HG02678 (cell line): Measurements from ENCODE around the gene AACS.
A peak's percentile ranks its signal among the peaks of the same experiment; 100 is the strongest.
"Not testable (repeated sequence)": the region's sequence is repeated elsewhere in the genome, so short reads cannot be mapped to it uniquely, and the experiment has no call there.

Experiments used
- ATAC-seq: cut with Tn5 transposase; IDR thresholded peaks from one replicate; pipeline ENCODE4 v1.9.1; 2021; ENCODE audit warnings: mild to moderate bottlenecking, moderate library complexity; ENCODE audit not compliant: unreplicated experiment

Gene AACS

GRCh38 chr12:125065021-125065918 is at the start of gene AACS:
TSS of gene AACS (plus strand) at chr12:125065435. CDS start at chr12:125065585, 150 bp downstream.
- peak; percentile 89 for ATAC-seq

- ATAC-seq, result no peak
These were observed 49.4 kb upstream of the AACS start for GRCh38 chr12:125015680-125016310.

DNA sequence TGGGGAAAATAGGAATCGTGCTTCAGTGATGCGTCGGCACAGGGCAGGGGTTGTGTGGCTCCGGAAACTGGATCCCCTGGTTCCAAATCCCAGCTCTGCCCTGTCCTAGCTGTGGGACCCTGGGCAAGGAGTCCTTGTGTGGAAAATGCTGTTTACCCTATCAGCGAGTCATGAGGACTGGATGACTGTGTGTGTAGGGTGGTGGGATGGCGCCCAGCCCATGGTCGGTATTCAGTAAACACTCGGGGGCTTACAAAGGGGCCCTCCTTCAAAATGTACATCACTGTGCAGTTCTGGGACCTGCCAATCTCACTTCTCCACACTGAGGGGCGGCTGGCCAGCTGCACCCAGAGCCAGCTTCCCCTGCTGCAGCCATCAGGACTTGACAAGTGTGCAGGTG is 47.4 kb upstream of the AACS start:
- no peak for ATAC-seq

DNA sequence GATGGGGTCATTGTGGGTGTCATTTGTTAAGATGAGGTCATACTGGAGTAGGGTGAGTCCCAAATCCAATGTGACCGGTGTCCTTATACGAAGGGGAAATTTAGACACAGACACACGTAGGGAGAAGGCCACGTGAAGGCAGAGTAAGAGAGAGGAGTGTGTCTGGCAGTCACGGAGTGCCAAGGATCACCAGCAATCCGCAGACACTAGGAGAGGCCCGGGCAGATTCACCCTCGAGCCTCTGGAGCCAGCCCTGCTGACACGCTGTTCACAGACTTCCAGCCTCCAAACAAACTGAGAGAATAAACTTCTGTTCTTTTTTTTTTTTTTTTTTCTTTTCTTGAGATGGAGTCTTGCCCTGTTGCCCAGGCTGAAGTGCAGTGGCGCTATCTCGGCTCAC is 46.9 kb upstream of the AACS start:
- no peak for ATAC-seq

DNA sequence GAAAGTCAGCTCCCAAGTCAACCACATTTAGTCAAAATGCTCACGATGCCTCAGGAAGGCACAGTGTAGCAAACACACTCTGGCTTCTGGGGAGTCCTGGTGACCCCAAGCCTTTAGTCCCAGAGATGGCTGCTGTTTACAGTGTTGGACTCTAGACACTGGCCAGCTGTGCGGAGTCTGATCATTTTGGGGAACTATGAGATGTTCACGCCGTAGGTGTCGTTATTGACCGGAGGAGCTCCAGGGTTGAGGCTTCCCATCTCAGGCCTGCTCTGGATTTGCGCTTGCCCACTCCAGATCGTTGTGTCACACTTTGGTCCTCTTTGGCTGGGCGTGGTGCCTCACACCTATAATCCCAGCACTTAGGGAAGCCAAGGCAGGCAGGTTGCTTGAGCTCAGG is 44.1 kb upstream of the AACS start:
- ATAC-seq, result no peak

GRCh38 chr12:125021771-125022170 is 43.5 kb upstream of the AACS start:
- no peak for ATAC-seq

DNA sequence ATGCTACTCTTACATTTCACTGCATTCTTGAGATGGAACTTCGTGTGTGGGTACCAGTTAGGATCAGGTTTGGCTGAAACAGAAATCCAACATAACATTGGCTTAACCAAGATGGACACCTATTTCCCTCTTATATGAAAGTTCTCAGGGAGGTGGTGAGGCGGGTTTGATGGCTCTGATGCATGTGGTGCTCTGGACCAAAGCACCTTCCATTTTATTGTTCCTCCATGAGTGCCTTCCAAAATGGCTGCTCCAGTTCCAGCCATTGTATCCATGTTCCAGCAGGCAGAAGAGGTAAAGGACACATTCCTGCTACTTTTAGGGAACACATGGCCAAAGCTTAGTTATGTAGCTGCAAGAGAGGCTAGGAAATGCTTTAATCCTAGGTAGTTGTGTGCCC is 42.2 kb upstream of the AACS start:
- no peak for ATAC-seq

DNA sequence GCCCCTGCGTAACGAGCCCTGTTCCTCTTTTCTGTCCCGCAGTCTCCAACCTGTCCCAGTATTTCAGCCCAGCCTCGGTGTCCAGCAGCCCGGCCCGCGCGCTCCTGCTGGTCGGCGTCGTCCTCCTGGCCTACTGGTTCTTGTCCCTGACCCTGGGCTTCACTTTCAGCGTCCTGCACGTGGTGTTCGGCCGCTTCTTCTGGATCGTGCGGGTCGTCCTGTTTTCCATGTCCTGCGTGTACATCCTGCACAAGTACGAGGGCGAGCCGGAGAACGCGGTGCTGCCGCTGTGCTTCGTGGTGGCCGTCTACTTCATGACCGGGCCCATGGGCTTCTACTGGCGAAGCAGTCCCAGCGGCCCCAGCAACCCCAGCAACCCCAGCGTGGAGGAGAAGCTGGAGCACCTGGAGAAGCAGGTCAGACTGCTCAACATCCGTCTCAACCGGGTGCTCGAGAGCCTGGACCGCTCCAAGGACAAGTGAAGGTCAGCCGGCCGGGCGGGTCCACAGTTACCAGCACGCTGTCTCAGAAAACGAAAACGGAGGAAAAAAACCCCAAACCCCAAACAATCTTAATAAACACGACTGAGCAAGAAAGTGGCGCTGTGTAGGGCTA is 40.2 kb upstream of the AACS start:
- ATAC-seq, result no peak

DNA sequence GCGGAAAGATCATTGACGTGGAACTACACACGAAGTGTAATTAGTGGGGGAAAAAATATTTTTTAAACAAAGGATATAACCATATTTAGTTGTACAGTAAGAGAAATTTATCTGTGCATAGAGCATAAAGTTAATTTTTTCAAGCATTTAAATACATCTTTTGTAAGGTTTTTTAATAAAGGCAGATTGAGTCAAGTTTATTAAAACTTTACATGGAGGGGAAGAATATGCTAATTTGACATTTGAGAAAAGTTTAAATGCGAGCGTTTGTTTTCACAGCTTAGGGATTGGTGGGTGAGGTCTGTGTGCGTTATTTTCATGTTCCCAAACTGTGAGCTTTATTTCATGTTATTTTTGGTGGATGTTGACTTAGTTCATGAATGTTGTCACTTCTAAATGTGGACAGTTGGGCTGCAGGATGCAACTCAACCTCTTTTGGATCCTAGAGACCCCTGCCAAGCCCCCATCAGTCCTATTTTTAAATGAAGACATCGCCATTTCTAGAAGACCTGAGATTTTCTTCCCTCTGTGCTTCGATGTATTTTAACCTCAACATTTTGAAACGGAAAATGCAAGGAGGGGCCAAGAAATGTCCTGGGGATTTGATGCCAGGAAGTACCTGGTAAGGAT is 39.5 kb upstream of the AACS start:
- ATAC-seq, result no peak

GRCh38 chr12:125028106-125028505 is 37.1 kb upstream of the AACS start:
- no peak for ATAC-seq

DNA sequence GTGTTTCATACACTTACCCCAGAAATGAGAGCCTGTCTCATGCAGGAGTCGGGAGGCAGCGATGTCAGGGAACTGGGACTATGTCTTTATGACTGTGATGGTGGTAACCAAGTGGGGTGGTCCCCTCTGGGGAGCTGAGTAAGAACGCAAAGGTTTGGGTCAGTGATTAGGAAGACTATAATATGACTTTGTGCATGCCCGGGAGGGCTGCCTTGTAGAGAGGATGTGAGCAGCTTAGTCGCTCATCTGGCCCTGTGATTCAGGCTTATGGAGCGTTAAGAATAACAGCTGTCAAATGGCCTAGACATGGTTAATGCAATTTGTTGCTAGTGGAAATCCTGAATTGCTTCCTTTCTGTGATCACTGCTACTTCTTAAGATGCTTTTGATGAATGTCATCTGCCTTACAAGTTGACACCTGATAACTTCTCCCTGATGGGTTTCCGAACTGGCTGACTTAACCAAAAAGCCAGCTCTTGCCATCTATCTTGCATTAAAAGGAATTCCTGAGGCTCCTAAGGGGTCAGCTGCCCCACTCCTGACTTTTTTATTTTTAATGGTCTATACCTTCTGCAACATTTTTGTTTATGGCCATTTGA is 35.4 kb upstream of the AACS start:
- no peak for ATAC-seq

GRCh38 chr12:125031471-125031870 is 33.8 kb upstream of the AACS start:
- ATAC-seq, result not testable (repeated sequence)

DNA sequence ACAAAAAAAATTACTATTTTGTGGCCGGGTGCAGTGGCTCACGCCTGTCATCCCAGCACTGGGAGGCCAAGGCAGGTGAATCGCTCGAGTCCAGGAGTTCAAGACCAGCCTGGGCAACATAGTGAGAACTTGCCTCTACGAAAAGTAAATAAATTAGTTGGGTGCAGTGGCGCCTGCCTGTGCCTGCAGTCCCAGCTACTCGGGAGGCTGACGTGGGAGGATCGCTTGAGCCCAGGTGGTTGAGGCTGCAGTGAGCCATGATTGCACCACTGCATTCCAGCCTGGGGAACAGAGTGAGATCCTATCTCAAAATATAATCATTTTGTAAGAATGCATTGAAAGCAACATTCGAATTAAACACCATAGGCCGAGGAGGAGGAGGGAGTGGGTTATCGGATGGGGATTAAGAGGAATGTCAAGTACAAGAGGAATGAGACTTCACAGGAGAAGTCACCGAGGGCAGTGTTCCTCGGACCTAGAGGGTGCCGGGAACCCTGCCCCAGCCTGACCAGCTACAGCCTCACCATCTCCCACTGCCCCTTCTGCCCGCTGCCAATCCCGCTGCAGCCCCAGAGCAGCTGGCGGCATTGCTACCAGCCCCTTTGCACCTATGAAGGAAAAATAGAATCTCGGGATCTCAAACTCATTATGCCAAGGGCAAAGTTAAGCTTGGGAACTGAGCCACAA is 32.6 kb upstream of the AACS start:
- ATAC-seq, result no peak

- ATAC-seq, result no peak
These were observed 31.9 kb upstream of the AACS start for GRCh38 chr12:125033288-125033687.

- ATAC-seq, result no peak
These were observed 26.1 kb upstream of the AACS start for GRCh38 chr12:125038976-125039625.

DNA sequence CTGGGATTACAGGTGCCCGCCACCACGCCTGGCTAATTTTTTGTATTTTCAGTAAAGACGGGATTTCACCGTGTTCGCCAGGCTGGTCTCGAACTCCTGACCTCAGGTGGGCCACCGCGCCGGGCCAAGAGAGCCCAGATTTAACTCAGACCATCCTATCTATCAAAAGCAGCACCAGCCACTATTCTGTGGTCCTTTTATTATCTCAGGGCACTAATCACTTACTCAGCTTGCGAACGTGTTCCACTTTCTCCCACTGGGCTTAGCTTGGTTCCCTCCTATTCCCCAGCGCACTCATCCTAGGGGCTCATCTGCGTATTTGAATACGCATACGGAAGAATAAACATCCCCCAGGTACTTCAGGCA is 16.2 kb upstream of the AACS start:
- ATAC-seq, result no peak

GRCh38 chr12:125050446-125050845 is 14.8 kb upstream of the AACS start:
- ATAC-seq, result no peak

GRCh38 chr12:125050868-125051267 is 14.4 kb upstream of the AACS start:
- ATAC-seq, result no peak

DNA sequence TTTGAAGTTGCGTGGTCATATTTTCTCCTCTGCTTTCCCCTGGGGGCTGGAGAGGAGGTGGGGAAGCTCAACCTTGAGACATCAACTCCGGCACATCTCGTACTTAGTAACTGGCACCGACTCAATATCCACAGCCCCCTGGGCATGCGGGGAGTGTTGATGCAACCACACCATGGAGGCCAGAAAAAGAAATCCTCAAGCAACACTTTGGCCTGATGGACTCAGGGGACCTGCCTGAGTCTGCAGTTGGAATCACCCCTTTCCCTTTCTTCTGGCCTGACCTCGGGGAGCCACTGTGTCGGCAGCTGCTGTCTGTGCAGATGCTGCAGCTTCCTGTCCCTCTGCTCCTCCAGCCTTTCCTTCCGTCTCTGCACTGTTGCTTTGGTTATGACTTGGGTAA is 11.4 kb upstream of the AACS start:
- ATAC-seq, result no peak

DNA sequence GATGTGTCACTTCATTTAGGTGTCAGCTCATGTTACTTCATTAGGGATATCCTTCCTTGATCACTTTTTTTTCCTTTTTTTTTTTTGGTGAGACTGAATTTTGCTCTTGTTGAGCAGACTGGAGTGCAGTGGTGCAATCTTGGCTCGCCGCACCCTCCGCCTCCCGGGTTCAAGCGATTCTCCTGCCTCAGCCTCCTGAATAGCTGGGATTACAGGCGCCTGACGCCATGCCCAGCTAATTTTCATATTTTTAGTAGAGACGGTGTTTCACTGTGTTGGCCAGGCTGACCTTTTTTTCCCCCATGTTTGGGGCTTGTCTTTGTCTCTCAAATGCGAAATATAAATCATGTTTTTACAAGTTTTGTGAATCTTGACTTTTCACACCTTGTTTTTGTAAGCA is 9.6 kb upstream of the AACS start:
- no peak for ATAC-seq
